Measurements from ENCODE around the gene ACAD10.

Gene ACAD10

GRCh38 chr12:111748867-111749266 lies 63.0 kb downstream of the ACAD10 start:
- Histone ChIP-seq H3K9ac (ENCODE audit: insufficient read length) (no peak overlapping the region), H3K4me3 (no peak overlapping the region), H3K9me3 (ENCODE audit: low read depth, low read length) (no peaks in the 10 kb centered on the region), H3K27ac (no peak overlapping the region), H3K36me3 (ENCODE audit: insufficient read depth, low read length) (peaks cover 12% of the 10 kb centered on the region; the same call in 1 of the 2 replicates)
- no peak for DNase-seq (ENCODE audit: low read depth, low spot score)
- TF ChIP-seq FOXP2 (optimal IDR thresholded peaks at IDR 0.05; ENCODE audit: control extremely low read depth, extremely low read length, insufficient read depth) (no peak), EZH2 (IDR thresholded peaks at IDR 0.05) (no peak), POLR2AphosphoS5 (IDR thresholded peaks at IDR 0.05; ENCODE audit: borderline replicate concordance, low read depth, low read length) (no peak)

GRCh38 chr12:111749391-111749790 lies 63.5 kb downstream of the ACAD10 start:
- H3K9ac ChIP-seq (ENCODE audit: insufficient read length), result no peak overlapping the region
- H3K27ac ChIP-seq, result no peak overlapping the region
- H3K4me3 ChIP-seq, result no peak overlapping the region
- DNase-seq (ENCODE audit: low read depth, low spot score), result no peak
- no peaks in the 10 kb centered on the region for H3K9me3 ChIP-seq (ENCODE audit: low read depth, low read length)
- H3K36me3 ChIP-seq (ENCODE audit: insufficient read depth, low read length), result peaks cover 12% of the 10 kb centered on the region; the same call in 1 of the 2 replicates
- TF ChIP-seq FOXP2 (optimal IDR thresholded peaks at IDR 0.05; ENCODE audit: control extremely low read depth, extremely low read length, insufficient read depth) (no peak), EZH2 (IDR thresholded peaks at IDR 0.05) (no peak), POLR2AphosphoS5 (IDR thresholded peaks at IDR 0.05; ENCODE audit: borderline replicate concordance, low read depth, low read length) (no peak)

GRCh38 chr12:111753144-111753881 lies 67.5 kb downstream of the ACAD10 start:
- TF ChIP-seq EZH2 (IDR thresholded peaks at IDR 0.05), result no peak
- no peak for TF ChIP-seq FOXP2 (optimal IDR thresholded peaks at IDR 0.05; ENCODE audit: control extremely low read depth, extremely low read length, insufficient read depth)
- TF ChIP-seq POLR2AphosphoS5 (IDR thresholded peaks at IDR 0.05; ENCODE audit: borderline replicate concordance, low read depth, low read length), result no peak
- no peaks in the 10 kb centered on the region for H3K9me3 ChIP-seq (ENCODE audit: low read depth, low read length)
- H3K4me3 ChIP-seq, result no peak overlapping the region
- no peak overlapping the region for H3K27ac ChIP-seq
- DNase-seq (ENCODE audit: low read depth, low spot score), result no peak
- H3K9ac ChIP-seq (ENCODE audit: insufficient read length), result no peak overlapping the region
- peaks cover 4% of the 10 kb centered on the region; the same call in 1 of the 2 replicates for H3K36me3 ChIP-seq (ENCODE audit: insufficient read depth, low read length)

GRCh38 chr12:111754671-111755070 lies 68.8 kb downstream of the ACAD10 start:
- Histone ChIP-seq H3K27ac (no peak overlapping the region), H3K9ac (ENCODE audit: insufficient read length) (no peak overlapping the region), H3K4me3 (no peak overlapping the region), H3K36me3 (ENCODE audit: insufficient read depth, low read length) (no peaks in the 10 kb centered on the region), H3K9me3 (ENCODE audit: low read depth, low read length) (no peaks in the 10 kb centered on the region)
- TF ChIP-seq POLR2AphosphoS5 (IDR thresholded peaks at IDR 0.05; ENCODE audit: borderline replicate concordance, low read depth, low read length) (no peak), FOXP2 (optimal IDR thresholded peaks at IDR 0.05; ENCODE audit: control extremely low read depth, extremely low read length, insufficient read depth) (no peak), EZH2 (IDR thresholded peaks at IDR 0.05) (no peak)
- DNase-seq (ENCODE audit: low read depth, low spot score), result no peak

GRCh38 chr12:111756196-111756595 lies 70.3 kb downstream of the ACAD10 start:
- Histone ChIP-seq H3K9me3 (ENCODE audit: low read depth, low read length) (no peaks in the 10 kb centered on the region), H3K36me3 (ENCODE audit: insufficient read depth, low read length) (no peaks in the 10 kb centered on the region), H3K9ac (ENCODE audit: insufficient read length) (no peak overlapping the region), H3K27ac (no peak overlapping the region), H3K4me3 (no peak overlapping the region)
- no peak for DNase-seq (ENCODE audit: low read depth, low spot score)
- no peak for TF ChIP-seq EZH2 (IDR thresholded peaks at IDR 0.05)
- TF ChIP-seq POLR2AphosphoS5 (IDR thresholded peaks at IDR 0.05; ENCODE audit: borderline replicate concordance, low read depth, low read length), result no peak
- no peak for TF ChIP-seq FOXP2 (optimal IDR thresholded peaks at IDR 0.05; ENCODE audit: control extremely low read depth, extremely low read length, insufficient read depth)

GRCh38 chr12:111756681-111757080 lies 70.8 kb downstream of the ACAD10 start:
- Histone ChIP-seq H3K27ac (no peak overlapping the region), H3K4me3 (no peak overlapping the region), H3K36me3 (ENCODE audit: insufficient read depth, low read length) (no peaks in the 10 kb centered on the region), H3K9ac (ENCODE audit: insufficient read length) (no peak overlapping the region), H3K9me3 (ENCODE audit: low read depth, low read length) (no peaks in the 10 kb centered on the region)
- no peak for DNase-seq (ENCODE audit: low read depth, low spot score)
- TF ChIP-seq EZH2 (IDR thresholded peaks at IDR 0.05) (no peak), POLR2AphosphoS5 (IDR thresholded peaks at IDR 0.05; ENCODE audit: borderline replicate concordance, low read depth, low read length) (no peak), FOXP2 (optimal IDR thresholded peaks at IDR 0.05; ENCODE audit: control extremely low read depth, extremely low read length, insufficient read depth) (no peak)

- no peak for TF ChIP-seq EZH2 (IDR thresholded peaks at IDR 0.05)
- TF ChIP-seq FOXP2 (optimal IDR thresholded peaks at IDR 0.05; ENCODE audit: control extremely low read depth, extremely low read length, insufficient read depth), result no peak
- TF ChIP-seq POLR2AphosphoS5 (IDR thresholded peaks at IDR 0.05; ENCODE audit: borderline replicate concordance, low read depth, low read length), result no peak
- H3K27ac ChIP-seq, result peak overlapping the region; percentile 44
- no peak for DNase-seq (ENCODE audit: low read depth, low spot score)
- H3K4me3 ChIP-seq, result no peak overlapping the region
- no peaks in the 10 kb centered on the region for H3K36me3 ChIP-seq (ENCODE audit: insufficient read depth, low read length)
- H3K9me3 ChIP-seq (ENCODE audit: low read depth, low read length), result no peaks in the 10 kb centered on the region
- H3K9ac ChIP-seq (ENCODE audit: insufficient read length), result no peak overlapping the region
Observed at GRCh38 chr12:111757361-111758119, 71.7 kb downstream of the ACAD10 start.

GRCh38 chr12:111758120-111758561 lies 72.3 kb downstream of the ACAD10 start:
- DNase-seq (ENCODE audit: low read depth, low spot score), result no peak
- TF ChIP-seq EZH2 (IDR thresholded peaks at IDR 0.05), result no peak
- no peak for TF ChIP-seq POLR2AphosphoS5 (IDR thresholded peaks at IDR 0.05; ENCODE audit: borderline replicate concordance, low read depth, low read length)
- TF ChIP-seq FOXP2 (optimal IDR thresholded peaks at IDR 0.05; ENCODE audit: control extremely low read depth, extremely low read length, insufficient read depth), result no peak
- Histone ChIP-seq H3K27ac (no peak overlapping the region), H3K36me3 (ENCODE audit: insufficient read depth, low read length) (no peaks in the 10 kb centered on the region), H3K4me3 (no peak overlapping the region), H3K9ac (ENCODE audit: insufficient read length) (no peak overlapping the region), H3K9me3 (ENCODE audit: low read depth, low read length) (no peaks in the 10 kb centered on the region)

Data from SK-N-MC (cell line).